Gastrocnemius medialis (tissue), 4 donors: Measurements from ENCODE around the gene STRBP. TPM values are rescaled to one million over a fixed set of nuclear protein-coding genes. Genes with fewer than 3 reads are reported as not detected.
A peak's percentile ranks its signal among the peaks of the same experiment; 100 is the strongest.

Source experiments
- ATAC-seq, 2 donors: fragments of 150-250 bp; one replicate each; pipeline ENCODE4 v1.9.1; 2016
- DNase-seq, 2 donors: peaks; one replicate each; pipeline ENCODE4 v3.0.0-alpha.2; 2019
- H3K27ac ChIP-seq, 4 donors: fragments of 200-600 bp; sonication (generic); 1 replicate in 1 of 4; 2 replicates in 3 of 4; pipeline ENCODE4 v1.5.1; 2016 to 2018; ENCODE audit warnings: mild to moderate bottlenecking in 2 of 4, moderate library complexity in 1 of 4
- H3K27me3 ChIP-seq, 3 donors: fragments of 200-600 bp; sonication (generic) in 2 of 3; 1 replicate in 1 of 3; 2 replicates in 2 of 3; pipeline versions ENCODE4 v1.5.1 to v1.6.0; 2016 to 2019; ENCODE audit warnings: mild to moderate bottlenecking in 1 of 3, moderate library complexity in 1 of 3
- H3K36me3 ChIP-seq, 2 donors: fragments of 200-600 bp; sonication (generic) in 1 of 2; one replicate each; pipeline ENCODE4 v1.5.1; 2017 to 2018
- H3K4me1 ChIP-seq, 2 donors: fragments of 200-600 bp; sonication (generic) in 1 of 2; one replicate each; pipeline ENCODE4 v1.5.1; 2016 to 2017; ENCODE audit warnings: mild to moderate bottlenecking in 2 of 2
- H3K4me3 ChIP-seq, 4 donors: fragments of 200-600 bp; sonication (generic) in 3 of 4; 1 replicate in 1 of 4; 2 replicates in 3 of 4; pipeline ENCODE4 v1.5.1; 2016 to 2019; ENCODE audit warnings: mild to moderate bottlenecking in 2 of 4
- H3K9me3 ChIP-seq, 3 donors: fragments of 200-600 bp; sonication (generic) in 2 of 3; 1 replicate in 1 of 3; 2 replicates in 2 of 3; pipeline ENCODE4 v1.5.1; 2016 to 2019
- POLR2A ChIP-seq, 2 donors: fragments of 450-650 bp; IDR thresholded peaks; one replicate each; pipeline ENCODE4 v1.6.1; 2017; ENCODE audit warnings: antibody characterized with exemption in 2 of 2, mild to moderate bottlenecking in 2 of 2, moderate library complexity in 2 of 2
- in situ Hi-C, 4 donors: fragments of 200-750 bp; cut with MboI; loops; one replicate each; pipeline versions ENCODE4 v1.15.0 to v1.8.0; 2017; ENCODE audit warnings: low sequenced_read_pairs in 4 of 4
- intact Hi-C: fragments of 100-400 bp; cut with DNase I; formaldehyde crosslinking; loops from one replicate; pipeline ENCODE4 v1.15.1; 2023; ENCODE audit warnings: low total_unique reads
- total RNA-seq, 4 donors: library from RNA; depleted of rRNA; stranded (reverse); fragments of >200 nt; gene quantifications; one replicate each; pipeline versions ENCODE4 v1.1.0 to v1.2.3, GENCODE V29; 2016
- TF ChIP-seq, protein P1 (sequence below), 5 experiments: fragments of 450-650 bp in 3 of 5; fragments of 200-600 bp in 2 of 5; sonication (generic) in 2 of 5; IDR thresholded peaks in 4 of 5; conservative IDR thresholded peaks in 1 of 5; 1 replicate in 4 of 5; 2 replicates in 1 of 5; pipeline ENCODE4 v1.5.1; 2016 to 2019; ENCODE audit warnings: antibody characterized with exemption in 5 of 5, mild to moderate bottlenecking in 3 of 5, moderate library complexity in 3 of 5

The STRBP gene
- total RNA-seq, 4 donors from 2014 or later, result 5.0 to 25.0 (median 13.2) TPM

DNA sequence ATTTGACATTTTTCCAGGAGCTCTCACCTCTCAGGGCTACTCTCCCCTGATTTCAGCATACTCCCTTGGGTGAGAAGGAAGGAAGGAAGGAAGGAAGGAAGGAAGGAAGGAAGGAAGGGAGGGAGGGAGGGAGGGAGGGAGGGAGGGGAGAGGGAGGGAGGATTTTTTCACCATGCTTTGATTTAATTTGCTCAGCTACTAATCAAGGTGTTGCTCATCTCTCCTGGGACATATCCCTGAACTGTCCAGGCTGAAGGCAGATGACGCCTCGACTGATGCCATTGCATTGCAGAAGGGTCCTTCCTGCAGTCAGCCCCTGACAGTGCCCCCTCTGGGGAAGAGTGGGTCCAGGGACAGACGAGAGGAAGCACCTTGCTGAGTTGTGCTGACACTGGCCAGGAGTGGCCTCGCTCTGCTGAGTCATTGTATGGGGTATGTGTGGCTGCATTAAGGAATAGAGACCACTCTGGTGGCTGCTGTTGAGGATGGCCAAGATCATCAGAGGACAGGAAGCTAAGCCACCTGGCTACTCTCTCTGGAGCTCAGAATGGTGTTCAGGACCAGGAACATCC, 44.0 kb upstream of the STRBP start:
- ATAC-seq (no peak), DNase-seq (no peak)
- Histone ChIP-seq H3K27ac (peak overlapping the region in 2 of 4 donors; percentile 73 to 86), H3K36me3 (no peaks in the 10 kb centered on the region), H3K4me3 (no peak overlapping the region), H3K27me3 (no peaks in the 10 kb centered on the region), H3K4me1 (peaks cover 31 to 39% of the 10 kb centered on the region in 2 donors), H3K9me3 (no peaks in the 10 kb centered on the region)
- intact Hi-C loops (no loop called here), in situ Hi-C loops (no loop called here)
- TF ChIP-seq, protein P1, sequence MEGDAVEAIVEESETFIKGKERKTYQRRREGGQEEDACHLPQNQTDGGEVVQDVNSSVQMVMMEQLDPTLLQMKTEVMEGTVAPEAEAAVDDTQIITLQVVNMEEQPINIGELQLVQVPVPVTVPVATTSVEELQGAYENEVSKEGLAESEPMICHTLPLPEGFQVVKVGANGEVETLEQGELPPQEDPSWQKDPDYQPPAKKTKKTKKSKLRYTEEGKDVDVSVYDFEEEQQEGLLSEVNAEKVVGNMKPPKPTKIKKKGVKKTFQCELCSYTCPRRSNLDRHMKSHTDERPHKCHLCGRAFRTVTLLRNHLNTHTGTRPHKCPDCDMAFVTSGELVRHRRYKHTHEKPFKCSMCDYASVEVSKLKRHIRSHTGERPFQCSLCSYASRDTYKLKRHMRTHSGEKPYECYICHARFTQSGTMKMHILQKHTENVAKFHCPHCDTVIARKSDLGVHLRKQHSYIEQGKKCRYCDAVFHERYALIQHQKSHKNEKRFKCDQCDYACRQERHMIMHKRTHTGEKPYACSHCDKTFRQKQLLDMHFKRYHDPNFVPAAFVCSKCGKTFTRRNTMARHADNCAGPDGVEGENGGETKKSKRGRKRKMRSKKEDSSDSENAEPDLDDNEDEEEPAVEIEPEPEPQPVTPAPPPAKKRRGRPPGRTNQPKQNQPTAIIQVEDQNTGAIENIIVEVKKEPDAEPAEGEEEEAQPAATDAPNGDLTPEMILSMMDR (IDR thresholded peaks at IDR 0.05 in 4 of 5, conservative IDR thresholded peaks at IDR 0.05 in 1 of 5), result no peak
- TF ChIP-seq POLR2A (IDR thresholded peaks at IDR 0.05), result no peak

DNA sequence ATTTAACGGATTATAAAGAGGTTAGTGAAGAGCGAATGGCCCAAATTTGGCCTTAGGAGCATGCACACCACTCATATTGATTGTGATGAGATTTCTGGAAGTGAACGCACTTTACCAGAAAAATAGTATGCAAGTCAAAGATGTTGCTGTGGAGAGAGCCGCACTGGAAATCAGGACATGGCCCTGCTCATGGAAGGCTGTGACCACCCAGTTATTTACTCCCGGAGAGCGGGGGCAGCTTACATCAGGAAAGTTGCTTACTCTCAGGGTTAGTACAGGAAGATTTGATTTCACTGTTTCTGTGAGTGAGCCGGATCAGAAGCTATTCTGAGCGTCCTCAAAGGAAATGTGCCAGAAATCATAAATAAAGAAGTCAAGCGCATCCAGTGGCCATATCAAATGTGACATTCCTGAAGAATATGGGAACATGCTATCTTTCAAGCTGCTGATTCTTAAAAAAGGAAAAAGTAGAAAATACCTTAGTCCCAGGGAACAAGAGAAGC, 42.9 kb upstream of the STRBP start:
- Histone ChIP-seq H3K4me3 (no peak overlapping the region), H3K4me1 (peaks cover 40 to 50% of the 10 kb centered on the region in 2 donors), H3K36me3 (no peaks in the 10 kb centered on the region), H3K27me3 (no peaks in the 10 kb centered on the region), H3K27ac (peak overlapping the region; percentile 60 to 86 (median 68)), H3K9me3 (no peaks in the 10 kb centered on the region)
- ATAC-seq (peak; percentile 83 to 87), DNase-seq (peak in 1 of 2 donors; percentile 13)
- TF ChIP-seq, protein P1 (IDR thresholded peaks at IDR 0.05 in 4 of 5, conservative IDR thresholded peaks at IDR 0.05 in 1 of 5), result no peak
- TF ChIP-seq POLR2A (IDR thresholded peaks at IDR 0.05), result no peak
- intact Hi-C loops, result no loop called here
- in situ Hi-C loops, result no loop called here

DNA sequence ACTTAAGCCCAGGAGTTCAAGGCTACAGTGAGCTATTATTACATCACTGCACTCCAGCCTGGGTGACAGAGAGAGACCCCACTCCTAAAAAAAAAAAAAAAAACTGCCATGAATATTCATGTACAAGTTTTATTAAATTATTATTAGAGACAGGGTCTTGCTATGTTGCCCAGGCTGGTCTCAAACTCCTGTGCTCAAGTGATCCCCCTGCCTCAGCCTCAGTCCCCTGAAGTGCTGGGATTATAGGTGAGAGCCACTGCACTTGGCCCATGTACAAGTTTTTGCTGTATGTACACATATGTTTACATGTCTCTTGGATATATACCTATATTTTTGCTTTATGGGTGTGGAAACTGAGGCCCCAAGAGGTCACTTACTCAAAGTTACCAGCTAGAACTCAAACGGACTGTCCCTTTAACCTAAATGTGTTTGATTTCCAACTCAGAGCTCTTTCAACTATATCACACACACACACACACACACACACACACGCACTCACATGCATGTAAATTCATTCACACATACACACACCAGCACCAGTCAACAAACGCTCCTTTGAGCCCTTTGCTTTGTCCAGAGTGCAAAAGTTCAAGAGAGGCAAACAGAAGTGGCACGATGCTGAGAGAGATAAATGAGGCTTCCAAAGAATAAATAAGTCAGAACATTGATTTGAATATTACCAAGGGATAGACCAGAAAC, 42.3 kb upstream of the STRBP start:
- no peaks in the 10 kb centered on the region for H3K27me3 ChIP-seq
- no peaks in the 10 kb centered on the region for H3K36me3 ChIP-seq
- peak overlapping the region; percentile 60 to 86 (median 68) for H3K27ac ChIP-seq
- ATAC-seq (no peak), DNase-seq (no peak)
- H3K4me1 ChIP-seq, result peaks cover 46 to 54% of the 10 kb centered on the region in 2 donors
- no peaks in the 10 kb centered on the region for H3K9me3 ChIP-seq
- TF ChIP-seq POLR2A (IDR thresholded peaks at IDR 0.05), result no peak
- TF ChIP-seq, protein P1 (IDR thresholded peaks at IDR 0.05 in 4 of 5, conservative IDR thresholded peaks at IDR 0.05 in 1 of 5), result no peak
- intact Hi-C loops (no loop called here), in situ Hi-C loops (no loop called here)
- no peak overlapping the region for H3K4me3 ChIP-seq

DNA sequence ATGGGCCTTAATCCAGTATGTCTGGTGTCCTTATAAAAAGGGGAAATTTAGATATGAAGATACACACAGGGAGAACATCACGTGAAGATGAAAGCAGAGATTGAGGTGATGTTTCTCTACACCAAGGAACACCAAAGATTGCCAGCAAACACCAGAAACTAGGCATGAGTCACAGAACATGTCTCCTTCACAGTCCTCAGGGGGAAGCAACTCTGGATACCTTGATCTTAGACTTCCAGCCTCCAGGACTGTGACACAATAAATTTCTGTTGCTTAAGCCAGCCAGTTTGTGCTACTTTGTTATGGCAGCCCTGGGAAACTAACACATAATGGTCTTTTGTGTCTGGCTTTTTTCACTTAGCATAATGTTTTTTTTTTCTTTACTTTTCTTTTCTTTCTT, 41.2 kb upstream of the STRBP start:
- TF ChIP-seq POLR2A (IDR thresholded peaks at IDR 0.05), result no peak
- TF ChIP-seq, protein P1 (IDR thresholded peaks at IDR 0.05 in 4 of 5, conservative IDR thresholded peaks at IDR 0.05 in 1 of 5), result no peak

More for the DNA sequence above, 41.2 kb upstream of the STRBP start:
- no peak overlapping the region for H3K4me3 ChIP-seq
- peak; percentile 31 to 57 for ATAC-seq
- intact Hi-C loops, result no loop called here
- no peaks in the 10 kb centered on the region for H3K27me3 ChIP-seq
- no peaks in the 10 kb centered on the region for H3K36me3 ChIP-seq
- H3K9me3 ChIP-seq, result no peaks in the 10 kb centered on the region
- H3K4me1 ChIP-seq, result peaks cover 49 to 54% of the 10 kb centered on the region in 2 donors
- DNase-seq, result no peak
- H3K27ac ChIP-seq, result peak overlapping the region in 2 of 4 donors; percentile 30 to 86
- in situ Hi-C loops, result no loop called here
